HEK293T (cell line): Measurements from ENCODE around the gene SF3A2.

Experiments
- CTCF ChIA-PET: fragments of 350-600 bp; formaldehyde crosslinking; extraction: SDS; loops from one replicate; lab custom pipeline; 2021; ENCODE audit warnings: antibody characterized with exemption, inconsistent platforms; lab: Yijun Ruan, JAX
- POLR2A ChIA-PET: fragments of 350-600 bp; formaldehyde crosslinking; extraction: SDS; loops from one replicate; lab custom pipeline; 2020; ENCODE audit warnings: antibody characterized with exemption, inconsistent platforms; lab: Yijun Ruan, JAX
- DNase-seq: peaks from one replicate; pipeline ENCODE4 v3.0.0; 2012; ENCODE audit warnings: mixed read lengths; ENCODE audit errors: extremely low spot score
- ARNT ChIP-seq: fragments of 450-650 bp; IDR thresholded peaks from 2 replicates; pipeline ENCODE4 v1.6.1; 2017; ENCODE audit warnings: mild to moderate bottlenecking
- BHLHE40 ChIP-seq: fragments of 450-650 bp; IDR thresholded peaks from 2 replicates; pipeline ENCODE4 v1.6.1; 2016; ENCODE audit warnings: mild to moderate bottlenecking, moderate library complexity, borderline replicate concordance
- CTBP1 ChIP-seq: fragments of 450-650 bp; IDR thresholded peaks from 2 replicates; pipeline ENCODE4 v1.6.1; 2016; ENCODE audit warnings: borderline replicate concordance
- ELF4 ChIP-seq: fragments of 450-650 bp; IDR thresholded peaks from 2 replicates; pipeline ENCODE4 v1.6.1; 2017; ENCODE audit warnings: antibody characterized with exemption
- FOXA1 ChIP-seq: fragments of 450-650 bp; IDR thresholded peaks from 2 replicates; pipeline ENCODE4 v1.6.1; 2016; ENCODE audit warnings: mild to moderate bottlenecking
- FOXK2 ChIP-seq: fragments of 450-650 bp; IDR thresholded peaks from 2 replicates; pipeline ENCODE4 v1.6.1; 2016; ENCODE audit warnings: mild to moderate bottlenecking
- FOXM1 ChIP-seq: fragments of 450-650 bp; IDR thresholded peaks from 2 replicates; pipeline ENCODE4 v1.6.1; 2017; ENCODE audit warnings: mild to moderate bottlenecking, borderline replicate concordance
- HDGF ChIP-seq: fragments of 450-650 bp; IDR thresholded peaks from 2 replicates; pipeline ENCODE4 v1.6.1; 2017; ENCODE audit warnings: antibody characterized with exemption, borderline replicate concordance
- L3MBTL2 ChIP-seq: fragments of 450-650 bp; conservative IDR thresholded peaks from 2 replicates; pipeline ENCODE4 v1.6.1; 2016; ENCODE audit warnings: mild to moderate bottlenecking
- LEF1 ChIP-seq: fragments of 450-650 bp; IDR thresholded peaks from 2 replicates; pipeline ENCODE4 v1.6.1; 2017; ENCODE audit warnings: mild to moderate bottlenecking, borderline replicate concordance
- NFRKB ChIP-seq: fragments of 450-650 bp; IDR thresholded peaks from 2 replicates; pipeline ENCODE4 v1.6.1; 2016; ENCODE audit warnings: mild to moderate bottlenecking, moderate library complexity
- PKNOX1 ChIP-seq: fragments of 450-650 bp; IDR thresholded peaks from 2 replicates; pipeline ENCODE4 v1.6.1; 2016
- SP1 ChIP-seq: fragments of 450-650 bp; IDR thresholded peaks from 2 replicates; pipeline ENCODE4 v1.6.1; 2017
- SUZ12 ChIP-seq: fragments of 450-650 bp; IDR thresholded peaks from 2 replicates; pipeline ENCODE4 v1.6.1; 2016; ENCODE audit warnings: mild to moderate bottlenecking
- TARDBP ChIP-seq: fragments of 450-650 bp; IDR thresholded peaks from 2 replicates; pipeline ENCODE4 v1.6.1; 2016
- ZNF384 ChIP-seq: fragments of 450-650 bp; IDR thresholded peaks from 2 replicates; pipeline ENCODE4 v1.6.1; 2016

SF3A2 gene

DNA sequence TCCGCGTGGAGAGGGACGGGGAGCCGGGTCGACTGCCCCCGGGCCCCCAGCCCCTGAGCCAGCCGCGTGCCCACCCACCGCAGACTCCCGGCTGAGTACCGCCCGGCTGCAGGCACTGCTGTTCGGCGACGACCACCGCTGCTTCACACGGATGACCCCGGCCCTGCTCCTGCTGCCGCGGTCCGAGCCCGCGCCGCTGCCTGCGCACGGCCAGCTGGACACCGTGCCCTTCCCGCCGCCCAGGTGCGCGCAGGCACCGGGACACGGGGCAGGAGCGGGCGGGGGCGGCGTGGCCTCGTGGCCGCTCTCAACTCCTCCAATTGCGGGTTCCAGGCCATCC is 14.1 kb downstream of the SF3A2 start:
- no peak for DNase-seq
- POLR2A ChIA-PET: no interaction called here
- TF ChIP-seq ZNF384 (no peak), LEF1 (no peak), PKNOX1 (no peak), SUZ12 (no peak), BHLHE40 (no peak), SP1 (no peak), ARNT (no peak), TARDBP (no peak), NFRKB (no peak), FOXM1 (no peak), L3MBTL2 (no peak), HDGF (no peak), ELF4 (no peak), FOXA1 (no peak), CTBP1 (no peak), FOXK2 (no peak)
- CTCF ChIA-PET: no interaction called here

DNA sequence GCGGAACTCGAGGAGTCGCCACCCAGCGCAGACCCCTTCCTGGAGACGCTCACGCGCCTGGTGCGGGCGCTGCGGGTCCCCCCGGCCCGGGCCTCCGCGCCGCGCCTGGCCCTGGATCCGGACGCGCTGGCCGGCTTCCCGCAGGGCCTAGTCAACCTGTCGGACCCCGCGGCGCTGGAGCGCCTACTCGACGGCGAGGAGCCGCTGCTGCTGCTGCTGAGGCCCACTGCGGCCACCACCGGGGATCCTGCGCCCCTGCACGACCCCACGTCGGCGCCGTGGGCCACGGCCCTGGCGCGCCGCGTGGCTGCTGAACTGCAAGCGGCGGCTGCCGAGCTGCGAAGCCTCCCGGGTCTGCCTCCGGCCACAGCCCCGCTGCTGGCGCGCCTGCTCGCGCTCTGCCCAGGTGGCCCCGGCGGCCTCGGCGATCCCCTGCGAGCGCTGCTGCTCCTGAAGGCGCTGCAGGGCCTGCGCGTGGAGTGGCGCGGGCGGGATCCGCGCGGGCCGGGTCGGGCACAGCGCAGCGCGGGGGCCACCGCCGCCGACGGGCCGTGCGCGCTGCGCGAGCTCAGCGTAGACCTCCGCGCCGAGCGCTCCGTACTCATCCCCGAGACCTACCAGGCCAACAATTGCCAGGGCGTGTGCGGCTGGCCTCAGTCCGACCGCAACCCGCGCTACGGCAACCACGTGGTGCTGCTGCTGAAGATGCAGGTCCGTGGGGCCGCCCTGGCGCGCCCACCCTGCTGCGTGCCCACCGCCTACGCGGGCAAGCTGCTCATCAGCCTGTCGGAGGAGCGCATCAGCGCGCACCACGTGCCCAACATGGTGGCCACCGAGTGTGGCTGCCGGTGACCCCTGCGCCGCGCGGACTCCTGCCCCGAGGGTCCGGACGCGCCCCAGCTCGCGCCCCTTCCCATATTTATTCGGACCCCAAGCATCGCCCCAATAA is 14.8 kb downstream of the SF3A2 start:
- TF ChIP-seq BHLHE40 (no peak), TARDBP (no peak), NFRKB (no peak), PKNOX1 (no peak), ZNF384 (no peak), L3MBTL2 (no peak), CTBP1 (no peak), ELF4 (no peak), ARNT (no peak)
- CTCF ChIA-PET: no interaction called here
- no peak for DNase-seq
- POLR2A ChIA-PET: no interaction called here

GRCh38 chr19:2252055-2252796 is 15.6 kb downstream of the SF3A2 start:
- TF ChIP-seq BHLHE40 (no peak), ZNF384 (no peak), HDGF (no peak), SP1 (no peak), ARNT (no peak), FOXK2 (no peak), SUZ12 (no peak), TARDBP (no peak), ELF4 (no peak), L3MBTL2 (no peak), CTBP1 (no peak), NFRKB (no peak)
- no peak for DNase-seq
- ChIA-PET POLR2A (no interaction called here), CTCF (interaction anchor here (1.2 to 1.3 kb wide), 2 partner anchors 10 to 22 kb away, joined by 3 to 5 read pairs; no protein-coding TSS in a partner anchor)

GRCh38 chr19:2252797-2253105 is 16.1 kb downstream of the SF3A2 start:
- TF ChIP-seq FOXK2 (no peak), FOXA1 (no peak)
- CTCF ChIA-PET: interaction anchor here (0.5 to 1.7 kb wide), 4 partner anchors 9 to 57 kb away, joined by 3 to 5 read pairs (median 4); no protein-coding TSS in a partner anchor
- POLR2A ChIA-PET: no interaction called here
- no peak for DNase-seq

GRCh38 chr19:2253106-2254063 is 16.8 kb downstream of the SF3A2 start:
- no peak for TF ChIP-seq NFRKB
- TF ChIP-seq SP1: no peak
- no peak for TF ChIP-seq SUZ12
- TF ChIP-seq FOXA1: no peak
- TF ChIP-seq ZNF384: no peak
- no peak for TF ChIP-seq L3MBTL2
- no peak for TF ChIP-seq ARNT
- CTCF ChIA-PET: interaction anchor here (0.5 to 1.7 kb wide), 4 partner anchors 9 to 56 kb away, joined by 3 to 5 read pairs (median 4); no protein-coding TSS in a partner anchor
- POLR2A ChIA-PET: interaction anchor here (1.4 kb wide), 1 partner anchor 8 kb away, joined by 3 read pairs; no protein-coding TSS in a partner anchor
- DNase-seq: no peak
